GM18873 (cell line): ENCODE results near the gene DCLK2.

Experiments used
- ATAC-seq: cut with Tn5 transposase; IDR thresholded peaks from one replicate; pipeline ENCODE4 v1.9.1; 2021; ENCODE audit warnings: mild to moderate bottlenecking, moderate library complexity, moderate number of reproducible peaks; ENCODE audit not compliant: unreplicated experiment, low FRiP score

The DCLK2 gene

DNA sequence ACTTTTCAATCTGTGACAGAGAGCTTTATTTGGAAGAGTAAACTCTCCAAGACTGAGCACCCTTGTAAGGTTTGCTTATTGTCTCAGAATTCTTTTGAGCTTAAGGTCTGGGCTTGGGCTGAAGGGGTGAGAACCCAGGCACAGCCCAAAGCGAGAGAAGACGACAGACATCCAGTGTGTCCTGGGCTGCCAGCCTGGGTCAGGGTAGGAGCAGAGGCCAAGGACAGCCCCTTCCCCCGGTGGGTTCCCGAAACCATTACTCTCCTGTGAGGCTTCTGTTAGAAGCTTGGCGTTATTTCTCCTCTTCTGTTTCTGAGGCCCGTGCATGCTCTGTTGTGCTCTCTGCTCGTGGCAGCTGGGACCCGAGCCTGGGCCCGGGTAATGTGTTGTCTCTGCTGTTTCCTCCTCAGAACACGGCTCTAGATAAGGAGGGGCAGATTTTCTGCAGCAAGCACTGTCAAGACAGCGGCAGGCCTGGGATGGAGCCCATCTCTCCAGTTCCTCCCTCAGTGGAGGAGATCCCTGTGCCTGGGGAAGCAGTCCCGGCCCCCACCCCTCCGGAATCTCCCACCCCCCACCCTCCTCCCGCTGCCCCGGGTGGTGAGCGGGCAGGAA lies 177.5 kb downstream of the DCLK2 start:
- no peak for ATAC-seq

DNA sequence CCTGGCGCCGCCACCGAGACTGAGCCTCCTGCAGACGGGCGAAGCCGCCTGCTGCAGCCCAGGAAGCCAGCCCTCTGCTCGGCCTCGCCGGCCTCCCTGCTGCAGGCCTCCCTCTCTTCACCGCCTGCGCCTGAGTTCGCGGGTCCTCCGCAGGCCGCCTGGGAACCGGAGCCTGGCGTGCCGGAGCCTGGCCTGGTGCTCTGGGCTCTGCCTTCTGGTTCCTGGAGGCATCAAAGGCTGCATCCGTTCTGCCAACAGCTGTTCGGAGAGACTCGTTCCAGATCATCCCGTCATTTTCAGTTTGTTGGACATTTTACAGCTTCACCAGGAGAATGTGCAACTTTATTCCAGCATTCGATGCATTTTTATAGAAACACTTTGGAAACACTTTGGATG lies 178.0 kb downstream of the DCLK2 start:
- ATAC-seq = no peak

DNA sequence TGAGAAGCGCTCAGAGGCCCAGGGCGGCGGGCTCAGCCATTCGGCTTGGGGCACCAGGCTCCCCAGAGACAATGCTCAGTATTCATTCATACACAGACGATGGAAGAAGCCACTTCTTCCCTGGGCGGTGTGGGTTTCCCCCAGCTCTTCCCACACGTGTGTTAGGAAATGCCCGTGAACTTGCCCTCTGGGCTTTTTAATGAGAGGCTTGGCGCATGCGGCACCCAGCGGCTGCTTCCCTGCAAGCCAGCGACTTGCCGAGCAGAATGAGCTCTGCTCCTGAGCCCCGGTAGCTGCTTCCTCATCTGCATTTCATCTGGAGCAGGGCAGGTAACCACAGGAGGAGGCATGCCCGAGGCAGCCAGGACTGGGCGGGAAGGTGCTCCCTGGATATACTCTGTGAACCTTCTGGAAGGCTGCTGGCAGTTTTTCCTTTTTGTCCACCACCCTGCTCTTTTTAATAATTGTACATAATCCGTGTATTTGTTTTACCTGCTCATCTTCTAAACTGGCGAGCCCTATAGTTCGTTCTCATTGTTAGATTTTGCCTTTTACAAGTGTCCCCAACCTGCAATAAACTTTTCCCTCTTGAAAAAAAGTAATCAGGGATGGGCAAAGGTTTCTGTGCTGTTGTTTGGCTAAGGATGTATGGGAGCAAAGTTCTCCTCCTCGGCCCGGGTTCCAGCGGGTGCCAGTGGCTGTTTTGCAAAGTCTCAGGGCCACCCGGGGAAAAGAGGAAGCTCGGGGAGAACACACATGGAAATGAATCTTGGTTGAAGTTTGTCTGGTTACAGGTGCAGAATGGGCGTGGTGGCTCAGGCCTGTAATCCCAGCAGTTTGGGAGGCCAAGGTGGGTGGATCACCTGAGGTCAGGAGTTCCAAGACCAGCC lies 178.8 kb downstream of the DCLK2 start:
- ATAC-seq = no peak

DNA sequence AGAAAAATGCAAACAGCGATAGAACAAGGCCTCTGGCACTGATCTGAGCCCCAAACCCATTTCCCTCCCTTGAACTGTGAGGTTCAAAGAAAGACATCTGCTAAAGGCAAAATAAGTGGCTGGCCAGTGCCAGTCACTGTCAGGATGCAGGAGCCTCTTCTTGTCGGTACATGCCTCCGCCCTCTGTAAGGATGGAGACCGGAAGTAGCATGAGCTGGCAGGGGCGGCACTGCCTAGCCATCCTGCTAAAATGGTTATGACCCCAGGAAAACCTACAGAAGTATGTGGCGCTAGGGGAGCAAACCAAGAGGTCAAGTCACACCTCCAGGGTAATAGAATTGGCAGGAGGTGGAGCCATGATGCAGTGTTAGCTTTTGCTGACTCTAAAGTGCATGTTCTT lies 180.3 kb downstream of the DCLK2 start:
- no peak for ATAC-seq

DNA sequence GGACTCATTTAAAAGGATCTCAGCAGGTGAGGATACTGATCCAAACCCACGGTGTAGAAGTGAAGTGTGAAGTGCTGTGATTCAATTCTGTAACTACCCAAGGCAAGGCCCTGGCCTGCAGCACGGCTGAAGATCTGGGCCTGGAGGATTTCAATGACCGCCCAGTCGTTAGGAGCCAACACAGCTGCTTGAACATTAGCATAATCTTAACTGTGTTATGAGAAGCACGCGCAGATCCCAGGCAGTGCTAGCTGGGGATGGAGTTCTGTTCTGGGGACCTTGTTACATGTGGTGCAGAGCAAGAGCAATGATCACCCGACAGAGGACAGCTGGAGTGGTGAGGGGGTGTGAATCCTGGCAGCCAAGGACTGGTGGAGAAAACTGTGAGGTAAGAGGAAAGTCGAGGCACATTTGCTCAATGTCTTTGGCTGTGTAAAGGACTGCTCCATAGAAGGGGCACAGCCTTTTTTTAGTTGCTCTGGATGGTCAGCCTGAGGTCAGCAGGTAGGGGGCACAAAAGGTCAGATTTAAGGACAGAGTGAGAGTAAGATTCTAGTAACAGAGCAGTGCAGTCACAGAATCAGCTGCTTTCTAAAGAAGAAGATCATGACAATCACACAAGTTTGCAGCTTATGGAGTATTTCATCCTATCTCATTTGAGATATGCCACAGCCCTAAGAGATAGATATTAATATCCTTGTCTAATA lies 181.8 kb downstream of the DCLK2 start:
- ATAC-seq = no peak

DNA sequence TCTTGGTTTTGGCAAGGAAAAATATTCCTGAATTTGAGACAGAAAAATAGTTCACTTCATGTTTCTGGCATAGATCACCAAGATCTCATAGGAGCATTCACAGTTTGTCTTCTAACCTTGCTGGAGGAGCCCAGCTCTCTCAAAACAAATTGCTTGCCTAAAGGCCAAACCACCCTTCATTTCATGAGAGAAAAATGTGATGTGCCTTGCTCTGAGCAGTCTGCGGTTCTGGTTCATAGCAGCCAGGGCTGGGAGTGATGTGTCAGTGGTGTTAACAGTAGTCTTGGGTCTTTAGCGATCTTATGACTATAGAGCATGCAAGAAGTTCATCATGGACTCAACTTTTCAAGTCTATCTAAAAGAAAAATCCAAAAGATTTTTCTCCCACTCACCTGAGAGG lies 183.3 kb downstream of the DCLK2 start:
- no peak for ATAC-seq

DNA sequence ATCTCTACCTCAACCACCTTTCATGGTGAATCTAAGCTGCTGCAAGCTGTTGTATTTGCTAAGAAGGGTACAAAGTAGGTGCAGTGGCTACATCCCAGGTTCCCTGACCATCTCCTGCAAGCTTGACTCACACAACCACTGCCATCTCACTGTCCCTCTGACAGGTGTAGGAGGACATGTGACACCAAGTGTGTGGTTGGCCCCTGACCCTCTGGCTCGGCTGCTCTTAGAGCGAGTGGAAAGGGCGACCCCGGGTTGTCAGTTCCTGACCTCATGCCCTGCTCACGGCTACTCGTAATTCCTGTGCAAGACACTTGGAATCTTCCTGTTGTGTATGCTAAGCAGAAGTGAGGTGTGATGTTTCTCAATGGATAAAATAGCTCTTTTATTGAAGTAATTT lies 184.4 kb downstream of the DCLK2 start:
- ATAC-seq = no peak

DNA sequence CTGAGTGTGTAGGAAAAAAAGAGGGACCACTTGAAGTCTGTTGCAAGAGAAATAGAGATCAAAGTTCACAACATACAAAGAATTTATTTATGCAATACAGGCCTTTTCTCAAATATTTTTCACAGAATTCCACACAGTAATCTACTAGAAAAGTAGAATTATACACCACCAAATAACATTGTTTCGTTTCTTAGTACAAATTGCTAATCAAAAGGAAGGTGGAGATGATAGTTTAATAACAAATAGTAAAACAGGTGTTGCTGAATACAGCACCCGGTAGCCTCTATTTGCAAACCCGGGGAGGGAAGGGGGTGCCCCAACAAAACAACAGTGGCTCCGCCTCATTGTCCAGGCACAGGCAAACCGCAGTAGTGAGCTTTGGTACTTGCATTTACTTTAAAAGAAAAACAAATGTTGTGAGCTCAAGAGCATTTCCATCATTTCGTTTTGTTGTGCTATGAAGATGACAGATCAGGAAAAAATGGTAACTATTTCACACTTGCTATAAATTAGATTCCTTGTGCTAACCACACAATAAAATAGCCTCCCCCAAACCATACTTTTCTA lies 186.4 kb downstream of the DCLK2 start:
- no peak for ATAC-seq

DNA sequence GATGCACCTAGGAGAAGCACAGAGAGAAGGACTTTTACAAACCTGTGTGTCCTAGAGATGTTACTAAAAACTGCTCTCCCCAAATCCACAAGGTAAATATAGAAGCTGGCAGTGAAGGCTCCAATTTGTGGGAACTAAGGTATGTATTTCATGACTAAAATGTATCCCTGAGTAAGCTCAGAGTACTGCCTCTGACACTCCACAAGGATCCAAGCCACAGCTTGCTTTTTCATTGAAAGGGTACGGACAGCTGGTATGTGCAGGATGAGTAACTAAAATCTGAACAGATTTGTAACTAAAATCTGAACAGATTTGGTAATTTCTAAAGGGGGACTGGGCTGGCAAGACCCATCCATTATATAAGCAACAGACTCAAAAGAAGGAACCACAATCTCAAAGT lies 187.6 kb downstream of the DCLK2 start:
- ATAC-seq = no peak

DNA sequence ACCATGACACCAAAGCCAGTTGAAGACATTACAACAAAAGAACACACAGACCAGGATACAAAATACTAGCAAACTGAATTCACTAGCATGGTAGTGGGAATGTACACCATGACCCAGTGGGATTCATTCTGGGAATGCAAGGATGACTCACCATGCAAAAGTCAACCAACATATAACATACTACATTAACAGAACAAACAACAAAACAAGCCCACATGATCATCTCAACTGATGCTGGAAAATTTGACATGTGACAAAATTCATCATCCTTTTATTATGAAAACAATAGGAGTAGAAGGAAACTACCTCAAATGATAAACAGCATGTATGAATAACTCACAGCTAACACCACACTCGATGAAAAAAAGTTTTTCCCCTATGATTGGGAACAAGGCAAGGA lies 190.2 kb downstream of the DCLK2 start:
- no peak for ATAC-seq

DNA sequence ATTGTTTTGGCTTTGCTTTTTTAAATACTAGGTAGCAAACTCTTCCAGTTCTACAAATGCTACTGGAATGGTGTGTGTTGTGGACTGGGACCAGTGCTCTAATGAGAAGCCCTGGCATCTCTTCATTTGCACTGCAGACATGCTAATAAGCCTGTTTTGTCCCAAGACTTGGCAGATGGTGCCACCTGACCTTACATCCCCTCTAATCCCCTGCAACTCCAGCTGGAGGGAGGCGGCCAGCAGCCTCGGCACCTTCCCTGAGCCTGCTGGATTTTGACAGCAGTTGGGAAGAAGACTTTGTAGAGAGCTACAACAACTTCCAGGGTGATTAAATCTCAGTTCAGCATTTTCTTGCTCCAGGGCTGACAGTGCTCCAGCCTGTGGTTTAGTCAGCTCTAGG lies 200.0 kb downstream of the DCLK2 start:
- no peak for ATAC-seq

DNA sequence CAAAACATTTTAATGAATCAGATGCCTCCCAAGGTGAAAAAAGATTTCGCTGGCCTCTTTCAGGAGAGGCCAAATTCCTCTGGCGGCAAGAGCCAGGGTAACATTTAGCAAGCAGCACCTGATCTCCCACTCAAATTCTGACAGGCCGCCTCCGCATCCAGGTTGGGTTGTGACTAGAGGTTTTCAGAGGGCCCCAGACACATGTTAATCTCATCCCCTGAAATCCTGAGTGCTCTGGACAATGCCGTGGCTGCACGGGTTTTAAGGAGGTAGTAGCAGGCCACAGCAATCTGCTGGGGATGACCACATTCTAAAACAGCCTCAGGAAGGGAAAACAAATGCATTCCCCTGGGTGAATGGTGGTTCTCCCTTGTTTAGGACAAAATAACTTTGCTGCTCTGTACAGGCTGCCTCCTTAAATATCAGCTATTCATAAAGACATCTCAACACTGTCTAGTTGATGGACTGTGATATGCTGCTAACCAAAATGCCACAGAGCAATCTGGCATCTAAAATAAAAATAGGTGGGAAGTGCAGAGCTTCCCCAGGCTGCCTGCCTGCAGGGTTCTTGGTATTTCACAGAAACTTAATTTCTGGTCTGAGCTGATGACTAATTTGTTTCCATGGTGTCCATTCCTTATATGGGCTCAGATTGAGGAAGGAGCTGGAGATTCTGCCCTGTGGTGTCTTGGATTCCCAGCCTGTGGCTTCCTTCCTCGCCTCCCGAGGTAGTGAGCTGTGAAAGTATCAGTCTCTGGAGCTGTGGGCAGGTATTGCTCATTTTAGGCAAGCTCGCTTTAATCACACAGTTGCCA lies 202.0 kb downstream of the DCLK2 start:
- no peak for ATAC-seq

DNA sequence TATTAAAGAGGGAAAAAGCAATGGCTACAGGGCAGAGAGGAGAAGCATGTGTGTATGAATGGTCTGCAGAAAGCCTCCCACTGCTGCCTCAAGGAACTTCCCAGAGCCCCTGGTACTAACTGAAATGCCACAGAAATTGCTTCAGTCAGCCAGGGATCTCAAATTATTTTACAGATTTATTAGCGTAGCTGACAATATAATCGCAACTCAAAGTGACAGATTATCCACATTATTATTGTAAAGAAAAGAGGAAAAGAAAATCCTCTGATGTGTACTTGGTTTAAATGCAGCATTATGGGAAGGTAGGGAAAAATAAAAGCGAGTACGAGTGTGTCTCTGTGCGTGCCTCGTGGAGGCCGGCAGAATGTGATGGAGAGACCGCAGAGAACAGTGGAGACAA lies 202.7 kb downstream of the DCLK2 start:
- no peak for ATAC-seq

DNA sequence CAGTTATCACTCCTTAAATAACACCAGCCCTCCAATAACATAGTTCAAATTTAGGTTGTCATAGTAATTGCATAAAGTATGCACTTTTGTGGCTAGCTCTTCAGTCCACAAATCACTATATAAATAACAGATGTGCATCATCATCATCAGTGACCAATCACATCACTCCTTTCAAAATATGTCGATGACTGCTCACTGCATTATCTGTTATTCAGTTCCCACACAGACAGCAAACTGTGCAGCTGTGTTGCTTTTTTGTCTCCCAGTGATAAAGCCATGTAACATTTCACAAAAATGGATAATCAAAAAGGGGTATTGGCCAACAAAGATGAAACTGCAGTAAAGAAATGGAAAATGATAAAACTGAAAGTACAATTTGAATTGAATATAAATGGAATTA lies 205.4 kb downstream of the DCLK2 start:
- ATAC-seq = no peak

DNA sequence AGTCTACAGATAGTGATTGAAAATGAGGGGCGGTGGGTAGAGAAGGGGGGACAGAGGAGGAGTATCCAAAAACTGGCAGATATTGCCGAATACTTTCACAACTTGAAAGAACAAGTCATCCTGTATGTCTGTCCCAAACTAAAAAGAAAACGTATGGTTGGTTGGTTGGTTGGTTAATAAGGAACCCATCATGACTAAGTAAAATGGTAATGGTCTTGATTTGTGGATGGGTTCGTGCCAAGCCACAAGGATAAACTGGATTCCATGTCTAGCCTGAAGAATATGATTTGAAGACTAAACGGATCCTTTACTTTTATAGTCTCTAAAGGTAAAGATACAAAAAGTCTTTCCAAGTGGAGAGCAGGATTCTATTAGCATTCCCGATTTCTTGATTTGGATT lies 208.4 kb downstream of the DCLK2 start:
- ATAC-seq = no peak

DNA sequence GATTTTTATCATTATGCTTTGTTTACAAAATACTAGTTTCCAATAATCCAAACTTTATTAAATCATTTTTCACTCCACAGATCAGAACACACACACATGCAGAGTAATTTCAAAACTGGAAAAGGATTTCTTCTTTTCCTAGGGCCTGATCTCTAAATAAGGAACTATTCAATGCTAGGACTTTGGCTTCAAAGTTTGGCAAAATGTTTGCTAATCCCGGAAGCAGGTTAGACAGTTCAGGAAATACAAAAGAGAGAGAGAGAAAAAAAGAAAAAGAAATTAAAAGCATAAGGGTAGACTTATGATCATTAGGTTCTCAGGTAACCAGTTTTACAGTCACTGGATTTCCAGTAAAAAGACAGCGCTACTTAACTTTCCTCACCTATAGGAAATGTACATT lies 211.0 kb downstream of the DCLK2 start:
- ATAC-seq = no peak

DNA sequence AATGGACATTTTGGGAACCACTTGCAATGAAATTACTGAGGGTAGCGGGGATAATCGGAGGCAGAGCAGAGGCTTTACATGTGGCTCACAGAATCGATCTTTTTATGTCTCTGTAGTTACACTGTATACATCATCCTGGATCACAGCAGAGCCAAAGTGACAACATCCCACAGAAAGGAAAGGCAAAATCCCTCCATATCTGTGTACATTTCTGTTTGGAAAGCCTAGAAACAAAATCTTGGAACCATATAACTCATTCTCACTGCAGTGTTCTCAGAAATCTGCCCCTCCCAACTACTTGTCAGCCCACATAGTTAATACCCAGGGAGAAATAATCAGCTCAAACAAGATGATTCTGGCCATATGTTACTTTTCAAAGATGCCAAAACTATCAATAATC lies 211.6 kb downstream of the DCLK2 start:
- no peak for ATAC-seq

DNA sequence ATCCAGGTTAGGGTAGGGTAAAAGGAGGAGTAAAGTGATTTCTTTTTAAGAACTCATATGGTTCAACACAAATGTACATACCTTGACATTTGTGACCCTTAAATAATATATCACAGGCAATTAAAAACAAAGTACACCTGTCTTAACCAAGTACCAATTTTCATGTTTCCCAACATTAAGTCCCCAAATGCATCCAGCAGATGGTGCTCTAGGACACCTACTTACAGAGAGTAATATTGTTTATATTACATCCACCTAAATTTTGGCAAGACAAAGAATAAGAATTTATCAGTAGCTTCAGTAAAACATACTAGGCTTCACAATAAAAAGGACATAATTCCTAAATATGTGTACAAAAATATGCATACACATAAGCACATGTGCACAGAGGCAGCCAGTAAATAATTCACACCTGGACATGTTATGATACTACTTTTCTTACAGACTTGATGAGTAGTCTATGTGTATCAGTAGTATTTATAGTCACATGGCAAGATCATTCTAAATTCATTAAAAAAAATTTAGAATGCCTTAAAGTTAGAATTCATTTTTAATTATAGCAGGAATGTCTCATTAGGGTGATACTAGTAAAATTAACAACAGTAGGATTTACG lies 219.7 kb downstream of the DCLK2 start:
- ATAC-seq = no peak

DNA sequence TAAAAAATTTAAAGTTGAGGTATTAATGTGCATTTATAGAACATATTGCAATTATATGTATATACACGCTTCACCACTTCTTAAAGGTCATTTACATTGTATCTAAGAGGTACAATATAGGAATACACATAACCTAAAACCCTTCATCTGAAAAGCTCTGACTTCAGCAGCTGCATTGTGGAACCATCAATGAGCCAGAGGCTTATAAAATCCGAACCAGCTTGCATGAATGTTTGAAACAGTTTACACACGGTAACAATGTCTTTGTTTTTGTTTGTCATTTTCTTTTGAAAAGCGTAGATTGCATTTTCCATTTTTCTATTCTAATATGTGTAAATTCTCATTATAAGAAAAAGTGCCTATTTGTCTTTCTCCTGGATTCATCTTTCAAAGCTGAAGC lies 221.6 kb downstream of the DCLK2 start:
- ATAC-seq = no peak

DNA sequence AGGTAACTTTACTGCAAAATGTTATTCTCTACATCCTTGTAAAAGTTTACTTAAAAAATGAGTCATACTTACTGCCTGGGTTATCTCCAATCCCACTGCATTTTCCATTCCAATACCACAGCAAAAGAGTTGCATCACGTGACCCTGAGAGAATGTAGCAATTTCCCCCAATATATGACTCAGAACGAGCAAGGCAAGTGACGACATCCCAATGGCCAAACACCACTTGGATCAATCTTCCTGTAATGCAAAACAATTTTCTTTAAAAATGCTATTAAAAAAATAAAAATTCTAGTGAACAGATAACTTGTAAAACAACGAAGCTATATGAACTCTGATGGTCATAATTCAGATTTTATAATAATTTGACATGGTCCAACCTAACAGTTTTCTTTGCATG lies 224.3 kb downstream of the DCLK2 start:
- no peak for ATAC-seq
